ENCODE data around the gene ZBTB7B. TPM values are rescaled to one million over a fixed set of nuclear protein-coding genes. Genes with fewer than 3 reads are reported as not detected.
A peak's percentile ranks its signal among the peaks of the same experiment; 100 is the strongest.

The ZBTB7B gene
- total RNA-seq, 1 experiment from 2014 or later: 44.1 TPM

DNA sequence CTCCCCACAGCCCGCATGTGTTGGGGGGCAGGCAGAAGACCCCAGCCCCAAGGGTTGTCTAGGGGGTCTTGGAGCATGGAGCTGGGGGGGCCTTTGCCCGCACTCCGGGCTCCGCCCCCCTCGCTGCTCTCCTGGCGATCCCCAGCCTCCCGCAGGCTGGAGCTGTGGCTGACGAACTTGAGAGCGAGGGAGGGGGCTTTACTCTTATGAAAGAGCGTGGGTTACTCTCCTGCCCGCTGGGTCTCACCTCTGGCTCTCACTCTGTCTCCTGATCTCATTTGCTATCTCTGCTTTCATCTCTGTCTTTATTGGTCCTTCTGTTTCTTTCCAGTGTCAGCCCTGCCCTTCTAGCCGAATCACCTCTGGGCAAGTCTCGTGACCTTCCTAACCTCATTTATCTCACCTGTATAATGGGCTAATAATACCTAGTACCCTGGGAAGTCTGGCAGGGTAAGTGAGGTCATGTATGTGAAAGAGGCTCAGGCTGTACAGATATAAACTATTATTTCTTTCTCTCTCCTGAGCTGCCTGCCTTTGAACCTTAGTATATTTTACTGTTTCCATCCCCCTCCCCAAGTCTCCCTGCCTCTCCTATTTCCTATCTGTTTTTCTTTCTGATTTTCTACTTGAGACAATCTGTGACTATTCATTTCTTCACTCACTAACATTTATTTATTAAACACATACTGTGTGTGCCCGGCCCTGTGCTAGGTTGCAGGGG lies 61.7 kb downstream of the ZBTB7B start:
- Histone ChIP-seq H3K4me2 (peak overlapping the region; percentile 80), H3K79me2 (ENCODE audit: low read depth) (peaks cover 13% of the 10 kb centered on the region), H3K36me3 (ENCODE audit: low read depth) (no peaks in the 10 kb centered on the region; the same call in 1 of the 2 replicates), H3F3A (ENCODE audit: insufficient read depth, low read depth) (peaks cover 24% of the 10 kb centered on the region; the same call in 1 of the 2 replicates), H4K20me1 (ENCODE audit: insufficient read depth) (peaks cover 7% of the 10 kb centered on the region), H3K4me1 (replicated peaks; ENCODE audit: insufficient read depth) (peaks cover 10% of the 10 kb centered on the region), H3K4me3 (peak overlapping the region; percentile 74), H3K9me3 (ENCODE audit: insufficient read depth, low read depth) (no peaks in the 10 kb centered on the region), H2AFZ (peak overlapping the region; percentile 77), H3K27me3 (ENCODE audit: insufficient read depth, low read depth) (no peaks in the 10 kb centered on the region), H3K27ac (no peak overlapping the region), H3K9me2 (ENCODE audit: insufficient read depth) (no peaks in the 10 kb centered on the region)
- POLR2A ChIA-PET (ENCODE audit: unreplicated experiment): interaction anchor here (0.6 to 0.7 kb wide), 3 partner anchors 64 to 646 kb away, joined by 3 to 5 read pairs (median 4); no protein-coding TSS in a partner anchor
- peak in 1 of 2 experiments; percentile 53 for DNase-seq
- BruUV-seq (replicated peaks): no TSS peak
- intact Hi-C loops (cut with micrococcal nuclease; ENCODE audit: unreplicated experiment): loop anchor here (5.0 kb wide), 2 partner anchors 397 to 507 kb away; partner anchors contain the start of gene UBE2Q1
- CTCF ChIA-PET: no interaction called here
- TF ChIP-seq, protein P1, sequence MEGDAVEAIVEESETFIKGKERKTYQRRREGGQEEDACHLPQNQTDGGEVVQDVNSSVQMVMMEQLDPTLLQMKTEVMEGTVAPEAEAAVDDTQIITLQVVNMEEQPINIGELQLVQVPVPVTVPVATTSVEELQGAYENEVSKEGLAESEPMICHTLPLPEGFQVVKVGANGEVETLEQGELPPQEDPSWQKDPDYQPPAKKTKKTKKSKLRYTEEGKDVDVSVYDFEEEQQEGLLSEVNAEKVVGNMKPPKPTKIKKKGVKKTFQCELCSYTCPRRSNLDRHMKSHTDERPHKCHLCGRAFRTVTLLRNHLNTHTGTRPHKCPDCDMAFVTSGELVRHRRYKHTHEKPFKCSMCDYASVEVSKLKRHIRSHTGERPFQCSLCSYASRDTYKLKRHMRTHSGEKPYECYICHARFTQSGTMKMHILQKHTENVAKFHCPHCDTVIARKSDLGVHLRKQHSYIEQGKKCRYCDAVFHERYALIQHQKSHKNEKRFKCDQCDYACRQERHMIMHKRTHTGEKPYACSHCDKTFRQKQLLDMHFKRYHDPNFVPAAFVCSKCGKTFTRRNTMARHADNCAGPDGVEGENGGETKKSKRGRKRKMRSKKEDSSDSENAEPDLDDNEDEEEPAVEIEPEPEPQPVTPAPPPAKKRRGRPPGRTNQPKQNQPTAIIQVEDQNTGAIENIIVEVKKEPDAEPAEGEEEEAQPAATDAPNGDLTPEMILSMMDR (conservative IDR thresholded peaks at IDR 0.05): no peak
- TF ChIP-seq EZH2 (IDR thresholded peaks at IDR 0.05; ENCODE audit: low read depth): no peak

DNA sequence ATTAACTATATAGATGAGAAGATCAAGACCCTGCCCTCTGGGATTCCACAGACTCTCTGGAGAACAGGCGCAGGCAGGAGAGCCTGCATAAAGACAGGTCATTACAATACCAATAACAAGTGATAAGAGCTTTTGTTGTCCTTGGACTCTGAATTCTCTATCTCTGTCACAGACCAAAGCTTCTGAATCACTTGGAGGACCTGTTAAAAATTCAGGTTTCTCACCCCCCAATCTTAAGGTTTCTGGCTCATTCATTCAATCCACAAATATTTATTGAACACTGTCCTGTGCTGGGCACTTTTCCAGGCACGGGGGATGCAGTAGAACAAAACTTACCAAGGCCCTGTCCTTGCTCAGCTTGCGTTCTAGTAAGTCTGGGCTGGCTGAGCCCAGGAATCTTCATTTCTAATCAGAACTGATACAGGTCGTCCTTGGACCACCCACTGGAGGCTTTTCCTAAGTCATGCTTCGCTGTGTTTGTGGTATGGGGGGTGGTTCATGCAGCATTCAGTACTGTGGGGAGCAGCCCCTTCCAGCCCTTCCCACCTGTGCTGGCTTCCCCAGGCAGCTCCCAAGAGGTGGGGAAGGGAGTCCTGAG lies 62.3 kb downstream of the ZBTB7B start:
- ChIA-PET CTCF (no interaction called here), POLR2A (ENCODE audit: unreplicated experiment) (interaction anchor here (0.6 kb wide), 1 partner anchor 646 kb away, joined by 5 read pairs; no protein-coding TSS in a partner anchor)
- BruUV-seq (replicated peaks): TSS peak; percentile 51
- H4K20me1 ChIP-seq (ENCODE audit: insufficient read depth): peaks cover 7% of the 10 kb centered on the region
- peaks cover 25% of the 10 kb centered on the region; the same call in 1 of the 2 replicates for H3F3A ChIP-seq (ENCODE audit: insufficient read depth, low read depth)
- no peak overlapping the region for H2AFZ ChIP-seq
- H3K4me2 ChIP-seq: peak overlapping the region; percentile 80
- no peaks in the 10 kb centered on the region for H3K9me3 ChIP-seq (ENCODE audit: insufficient read depth, low read depth)
- TF ChIP-seq EZH2 (IDR thresholded peaks at IDR 0.05; ENCODE audit: low read depth): no peak
- TF ChIP-seq, protein P1 (conservative IDR thresholded peaks at IDR 0.05): no peak
- intact Hi-C loops (cut with micrococcal nuclease; ENCODE audit: unreplicated experiment): loop anchor here (5.0 kb wide), 2 partner anchors 398 to 508 kb away; partner anchors contain the start of gene UBE2Q1
- no peak for DNase-seq
- peak overlapping the region; percentile 74; the same call in 1 of the 2 replicates for H3K4me3 ChIP-seq
- H3K4me1 ChIP-seq (replicated peaks; ENCODE audit: insufficient read depth): peaks cover 10% of the 10 kb centered on the region
- H3K27ac ChIP-seq: no peak overlapping the region
- peaks cover 13% of the 10 kb centered on the region for H3K79me2 ChIP-seq (ENCODE audit: low read depth)
- no peaks in the 10 kb centered on the region for H3K36me3 ChIP-seq (ENCODE audit: low read depth)
- H3K27me3 ChIP-seq (ENCODE audit: insufficient read depth, low read depth): no peaks in the 10 kb centered on the region
- no peaks in the 10 kb centered on the region for H3K9me2 ChIP-seq (ENCODE audit: insufficient read depth)

DNA sequence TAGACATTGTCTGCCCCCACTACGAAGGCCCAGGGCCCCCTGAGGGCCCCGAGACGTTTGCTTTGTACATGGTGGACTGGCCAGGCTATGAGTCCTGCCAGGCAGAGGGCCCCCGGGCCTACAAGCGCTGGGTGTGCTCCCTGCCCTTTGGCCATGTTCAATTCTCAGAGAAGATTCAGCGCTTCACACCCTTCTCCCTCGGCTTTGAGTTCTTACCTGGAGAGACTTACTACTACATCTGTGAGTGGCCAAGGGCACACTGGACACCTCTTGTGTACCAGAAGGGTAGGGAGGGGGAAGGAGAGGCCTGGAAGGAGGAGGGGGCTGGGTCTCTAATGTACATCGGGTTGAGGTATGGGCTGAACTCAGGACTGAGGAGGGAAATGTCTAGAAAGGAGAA lies 64.2 kb downstream of the ZBTB7B start:
- no peak overlapping the region for H3K4me3 ChIP-seq
- H2AFZ ChIP-seq: no peak overlapping the region
- peaks cover 13% of the 10 kb centered on the region for H3K79me2 ChIP-seq (ENCODE audit: low read depth)
- DNase-seq: no peak
- no peaks in the 10 kb centered on the region for H3K27me3 ChIP-seq (ENCODE audit: insufficient read depth, low read depth)
- peaks cover 15% of the 10 kb centered on the region for H3K4me1 ChIP-seq (replicated peaks; ENCODE audit: insufficient read depth)
- H3K9me2 ChIP-seq (ENCODE audit: insufficient read depth): no peaks in the 10 kb centered on the region
- H4K20me1 ChIP-seq (ENCODE audit: insufficient read depth): peaks cover 7% of the 10 kb centered on the region; the same call in 1 of the 2 replicates
- POLR2A ChIA-PET (ENCODE audit: unreplicated experiment): no interaction called here
- H3F3A ChIP-seq (ENCODE audit: insufficient read depth, low read depth): peaks cover 23% of the 10 kb centered on the region; the same call in 1 of the 2 replicates
- no peaks in the 10 kb centered on the region for H3K9me3 ChIP-seq (ENCODE audit: insufficient read depth, low read depth)
- H3K36me3 ChIP-seq (ENCODE audit: low read depth): no peaks in the 10 kb centered on the region
- H3K4me2 ChIP-seq: no peak overlapping the region
- intact Hi-C loops (cut with micrococcal nuclease; ENCODE audit: unreplicated experiment): no loop called here
- CTCF ChIA-PET: no interaction called here
- no peak for TF ChIP-seq EZH2 (IDR thresholded peaks at IDR 0.05; ENCODE audit: low read depth)
- TF ChIP-seq, protein P1 (conservative IDR thresholded peaks at IDR 0.05): no peak
- no peak overlapping the region for H3K27ac ChIP-seq
- no TSS peak for BruUV-seq (replicated peaks)

Small RNA genes within 50 kb of the gene (microRNA-seq; reads per million reads assigned to microRNA genes)
- not detected for gene MIR4258 (ENCODE audit: borderline number of aligned reads, borderline replicate concordance)

Other genes with a start within 250 kb of the ZBTB7B start
- gene KCNN3, start 132.5 kb upstream of the ZBTB7B start, total RNA-seq (2021): 0.33 and 1.1 TPM in 2 replicates
- 27.1 and 38.2 TPM in 2 replicates for gene PMVK, start 66.1 kb upstream of the ZBTB7B start, total RNA-seq (2021)
- 36.3 and 40.2 TPM in 2 replicates for gene PBXIP1, start 46.7 kb upstream of the ZBTB7B start, total RNA-seq (2021)
- 30.0 and 33.2 TPM in 2 replicates for gene PYGO2, start 41.0 kb upstream of the ZBTB7B start, total RNA-seq (2021)
- gene SHC1, start 32.1 kb upstream of the ZBTB7B start, total RNA-seq (2021): 162 and 210 TPM in 2 replicates
- 236 and 300 TPM in 2 replicates for gene CKS1B, start 28.1 kb upstream of the ZBTB7B start, total RNA-seq (2021)
- 47.9 and 54.2 TPM in 2 replicates for gene FLAD1, start 19.5 kb upstream of the ZBTB7B start, total RNA-seq (2021)
- gene LENEP, start 9.2 kb upstream of the ZBTB7B start, total RNA-seq (2021): 1.2 and 1.3 TPM in 2 replicates
- gene DCST2, start 31.0 kb downstream of the ZBTB7B start, total RNA-seq (2021): 4.4 and 4.7 TPM in 2 replicates
- gene DCST1, start 31.0 kb downstream of the ZBTB7B start, total RNA-seq (2021): 0.22 and 0.43 TPM in 2 replicates
- gene ADAM15, start 48.5 kb downstream of the ZBTB7B start, total RNA-seq (2021): 187 and 195 TPM in 2 replicates
- 14.0 and 17.3 TPM in 2 replicates for gene EFNA4, start 60.9 kb downstream of the ZBTB7B start, total RNA-seq (2021)
- 6.7 and 8.8 TPM in 2 replicates for gene EFNA3, start 76.0 kb downstream of the ZBTB7B start, total RNA-seq (2021)
- 30.6 and 35.7 TPM in 2 replicates for gene EFNA1, start 125.1 kb downstream of the ZBTB7B start, total RNA-seq (2021)
- 54.9 and 67.6 TPM in 2 replicates for gene SLC50A1, start 133.1 kb downstream of the ZBTB7B start, total RNA-seq (2021)
- 83.7 and 127 TPM in 2 replicates for gene DPM3, start 137.7 kb downstream of the ZBTB7B start, total RNA-seq (2021)
- gene KRTCAP2, start 170.5 kb downstream of the ZBTB7B start, total RNA-seq (2021): 112 and 156 TPM in 2 replicates
- gene TRIM46, start 171.0 kb downstream of the ZBTB7B start, total RNA-seq (2021): 6.0 and 6.2 TPM in 2 replicates
- gene THBS3, start 205.1 kb downstream of the ZBTB7B start, total RNA-seq (2021): 45.4 and 58.8 TPM in 2 replicates
- gene MTX1, start 205.9 kb downstream of the ZBTB7B start, total RNA-seq (2021): 56.1 and 68.9 TPM in 2 replicates

Data from PC-9 (cell line).